A673 (cell line): ENCODE data around the gene POLR3F.

ENCODE experiments used
- CTCF ChIP-seq: fragments of 300-800, 200-600 bp; sonication (generic); conservative IDR thresholded peaks from 2 replicates; pipeline ENCODE4 v1.5.1; 2017; ENCODE audit warnings: low read depth, mild to moderate bottlenecking, antibody characterized with exemption, low read length, moderate library complexity, mixed read lengths
- EZH2 ChIP-seq: fragments of 200-600 bp; sonication (generic); IDR thresholded peaks from 2 replicates; pipeline ENCODE4 v1.6.1; 2017; ENCODE audit warnings: borderline replicate concordance, low read depth, mild to moderate bottlenecking, mixed read lengths, antibody characterized with exemption, low read length; ENCODE audit not compliant: poor library complexity, severe bottlenecking

GRCh38 chr20:18511571-18511970 is 44.4 kb downstream of the POLR3F start:
- TF ChIP-seq EZH2 (no peak), CTCF (no peak)
